H1 (cell line): ENCODE data around the gene DHRS13.

Experiments used
- CHD2 ChIP-seq: IDR thresholded peaks from 2 replicates; pipeline ENCODE4 v1.6.1; 2012; ENCODE audit warnings: low read length, improper control_type of control experiment
- JUND ChIP-seq: IDR thresholded peaks from 2 replicates; pipeline ENCODE4 v1.6.1; 2011; ENCODE audit warnings: mild to moderate bottlenecking, improper control_type of control experiment, low read length
- POLR2A ChIP-seq, 2 experiments: IDR thresholded peaks; 1 replicate in 1 of 2; 2 replicates in 1 of 2; pipeline ENCODE4 v1.6.1; 2011; ENCODE audit warnings: low read depth in 2 of 2, low read length in 2 of 2, mild to moderate bottlenecking in 2 of 2; ENCODE audit errors: control extremely low read depth in 1 of 2
- POLR2AphosphoS5 ChIP-seq: IDR thresholded peaks from 2 replicates; pipeline ENCODE4 v1.6.1; 2011; ENCODE audit warnings: low read depth, low read length
- SRF ChIP-seq: IDR thresholded peaks from 2 replicates; pipeline ENCODE4 v1.6.1; 2011; ENCODE audit warnings: mild to moderate bottlenecking, low read depth, low read length, moderate library complexity
- TBP ChIP-seq: IDR thresholded peaks from 2 replicates; pipeline ENCODE4 v1.6.1; 2011; ENCODE audit warnings: low read depth, low read length, improper control_type of control experiment
- TCF12 ChIP-seq: IDR thresholded peaks from 2 replicates; pipeline ENCODE4 v1.6.1; 2011; ENCODE audit warnings: low read depth, mild to moderate bottlenecking, low read length
- TF ChIP-seq, protein P1 (sequence below), 3 experiments: IDR thresholded peaks; 1 replicate in 2 of 3; 2 replicates in 1 of 3; pipeline versions ENCODE4 v1.5.1 to v1.6.1; 2011; ENCODE audit warnings: low read length in 3 of 3, mild to moderate bottlenecking in 3 of 3, inconsistent platforms in 2 of 3, low read depth in 1 of 3, moderate library complexity in 1 of 3; ENCODE audit not compliant: insufficient read depth in 1 of 3; ENCODE audit errors: control extremely low read depth in 1 of 3

DNA sequence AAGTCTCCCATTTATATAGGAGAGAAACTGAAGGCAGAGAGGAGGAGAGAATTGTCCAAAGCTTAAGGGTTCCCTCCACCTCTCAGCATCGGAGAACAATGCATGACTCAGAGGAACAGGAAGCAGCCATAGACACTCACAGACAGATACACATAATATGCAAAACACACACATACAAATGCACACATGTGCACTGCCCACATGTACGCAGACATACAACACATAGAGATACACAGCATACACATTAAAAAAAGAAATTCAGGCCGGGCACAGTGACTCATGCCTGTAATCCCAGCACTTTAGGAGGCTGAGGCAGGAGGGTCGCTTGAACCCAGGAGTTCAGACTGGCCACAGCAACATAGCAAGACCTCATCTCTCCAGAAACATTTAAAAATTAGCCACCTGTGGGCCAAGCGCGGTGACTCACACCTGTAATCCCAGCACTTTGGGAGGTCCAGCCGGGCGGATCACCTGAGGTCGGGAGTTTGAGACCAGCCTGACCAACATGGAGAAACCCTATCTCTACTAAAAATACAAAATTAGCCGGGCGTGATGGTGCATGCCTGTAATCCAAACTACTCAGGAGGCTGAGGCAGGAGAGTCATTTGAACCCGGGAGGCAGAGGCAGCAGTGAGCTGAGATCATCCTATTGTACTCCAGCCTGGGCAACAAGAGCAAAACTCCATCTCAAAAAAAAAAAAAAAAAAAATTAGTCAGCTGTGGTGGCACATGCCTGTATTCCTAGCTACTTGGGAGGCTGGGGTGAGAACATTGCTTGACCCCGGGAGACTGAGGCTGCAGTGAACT, 36.7 kb downstream of the DHRS13 start:
- TF ChIP-seq TCF12 (no peak), TBP (no peak), JUND (no peak), CHD2 (no peak), POLR2AphosphoS5 (no peak), SRF (no peak), POLR2A (IDR thresholded peaks at IDR 0.05; ENCODE audit: control extremely low read depth in 1 of 2, low read depth in 2 of 2, low read length in 2 of 2) (no peak)
- TF ChIP-seq, protein P1, sequence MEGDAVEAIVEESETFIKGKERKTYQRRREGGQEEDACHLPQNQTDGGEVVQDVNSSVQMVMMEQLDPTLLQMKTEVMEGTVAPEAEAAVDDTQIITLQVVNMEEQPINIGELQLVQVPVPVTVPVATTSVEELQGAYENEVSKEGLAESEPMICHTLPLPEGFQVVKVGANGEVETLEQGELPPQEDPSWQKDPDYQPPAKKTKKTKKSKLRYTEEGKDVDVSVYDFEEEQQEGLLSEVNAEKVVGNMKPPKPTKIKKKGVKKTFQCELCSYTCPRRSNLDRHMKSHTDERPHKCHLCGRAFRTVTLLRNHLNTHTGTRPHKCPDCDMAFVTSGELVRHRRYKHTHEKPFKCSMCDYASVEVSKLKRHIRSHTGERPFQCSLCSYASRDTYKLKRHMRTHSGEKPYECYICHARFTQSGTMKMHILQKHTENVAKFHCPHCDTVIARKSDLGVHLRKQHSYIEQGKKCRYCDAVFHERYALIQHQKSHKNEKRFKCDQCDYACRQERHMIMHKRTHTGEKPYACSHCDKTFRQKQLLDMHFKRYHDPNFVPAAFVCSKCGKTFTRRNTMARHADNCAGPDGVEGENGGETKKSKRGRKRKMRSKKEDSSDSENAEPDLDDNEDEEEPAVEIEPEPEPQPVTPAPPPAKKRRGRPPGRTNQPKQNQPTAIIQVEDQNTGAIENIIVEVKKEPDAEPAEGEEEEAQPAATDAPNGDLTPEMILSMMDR (IDR thresholded peaks at IDR 0.05; ENCODE audit: control extremely low read depth in 1 of 3, insufficient read depth in 1 of 3, low read depth in 1 of 3, low read length in 3 of 3), result no peak
